Ishikawa (cell line): ENCODE data around the gene SDCCAG8.

Source experiments
- CEBPB ChIP-seq: IDR thresholded peaks from 2 replicates; pipeline ENCODE4 v1.6.1; 2012
- CREB1 ChIP-seq: IDR thresholded peaks from 2 replicates; pipeline ENCODE4 v1.6.1; 2012; ENCODE audit warnings: low read depth
- EGR1 ChIP-seq: IDR thresholded peaks from 2 replicates; pipeline ENCODE4 v1.6.1; 2012
- EP300 ChIP-seq: IDR thresholded peaks from 2 replicates; pipeline ENCODE4 v1.6.1; 2012; ENCODE audit warnings: borderline replicate concordance
- FOXM1 ChIP-seq: IDR thresholded peaks from 2 replicates; pipeline ENCODE4 v1.6.1; 2012; ENCODE audit warnings: low read depth, borderline replicate concordance
- NFIC ChIP-seq: IDR thresholded peaks from 2 replicates; pipeline ENCODE4 v1.6.1; 2012
- RAD21 ChIP-seq: IDR thresholded peaks from 2 replicates; pipeline ENCODE4 v1.6.1; 2012; ENCODE audit warnings: low read depth
- TAF1 ChIP-seq: IDR thresholded peaks from 2 replicates; pipeline ENCODE4 v1.6.1; 2012; ENCODE audit warnings: low read depth, mild to moderate bottlenecking
- TCF12 ChIP-seq: IDR thresholded peaks from 2 replicates; pipeline ENCODE4 v1.6.1; 2012; ENCODE audit warnings: low read depth
- TEAD4 ChIP-seq: IDR thresholded peaks from 2 replicates; pipeline ENCODE4 v1.6.1; 2012
- USF1 ChIP-seq: IDR thresholded peaks from 2 replicates; pipeline ENCODE4 v1.6.1; 2012
- YY1 ChIP-seq: IDR thresholded peaks from 2 replicates; pipeline ENCODE4 v1.6.1; 2012; ENCODE audit warnings: low read depth
- ZBTB7A ChIP-seq: IDR thresholded peaks from 2 replicates; pipeline ENCODE4 v1.6.1; 2012; ENCODE audit warnings: low read depth
- TF ChIP-seq, protein P1 (sequence below): IDR thresholded peaks from 2 replicates; pipeline ENCODE4 v1.6.1; 2012; ENCODE audit warnings: low read depth, mild to moderate bottlenecking
- TF ChIP-seq, protein P2 (sequence below): IDR thresholded peaks from 2 replicates; pipeline ENCODE4 v1.6.1; 2012

The SDCCAG8 gene

DNA sequence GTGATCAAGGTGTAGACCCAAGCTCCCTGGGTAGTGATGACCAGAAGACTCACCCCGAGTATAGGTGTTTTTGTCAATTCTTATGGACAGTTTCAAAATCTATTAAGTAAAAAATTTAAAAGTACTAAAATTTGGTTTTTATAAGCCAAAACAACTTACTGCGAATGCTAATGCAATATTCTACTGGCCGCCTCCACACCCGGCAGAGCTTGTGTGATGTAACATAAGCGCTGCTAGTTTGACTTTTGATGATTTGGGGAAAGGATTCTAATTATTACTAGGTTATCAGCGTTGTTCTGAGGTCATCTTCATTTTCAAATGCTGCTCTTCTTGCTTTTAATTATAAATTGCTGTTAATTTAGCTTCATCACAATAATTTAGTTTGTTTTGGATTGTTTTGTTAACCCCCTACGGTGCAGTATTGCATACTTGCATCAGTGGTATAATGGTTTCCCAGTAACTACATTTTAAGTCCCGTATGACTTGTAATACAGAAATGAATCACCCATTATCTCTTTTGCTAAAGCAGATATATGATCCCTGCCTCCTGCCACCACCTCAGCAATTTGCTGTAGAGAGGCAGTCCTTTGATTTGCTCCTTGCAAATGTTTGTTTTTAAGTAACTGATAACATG is 178.0 kb downstream of the SDCCAG8 start:
- TF ChIP-seq CEBPB = no peak
- no peak for TF ChIP-seq NFIC
- TF ChIP-seq EP300 = no peak
- TF ChIP-seq, protein P1, sequence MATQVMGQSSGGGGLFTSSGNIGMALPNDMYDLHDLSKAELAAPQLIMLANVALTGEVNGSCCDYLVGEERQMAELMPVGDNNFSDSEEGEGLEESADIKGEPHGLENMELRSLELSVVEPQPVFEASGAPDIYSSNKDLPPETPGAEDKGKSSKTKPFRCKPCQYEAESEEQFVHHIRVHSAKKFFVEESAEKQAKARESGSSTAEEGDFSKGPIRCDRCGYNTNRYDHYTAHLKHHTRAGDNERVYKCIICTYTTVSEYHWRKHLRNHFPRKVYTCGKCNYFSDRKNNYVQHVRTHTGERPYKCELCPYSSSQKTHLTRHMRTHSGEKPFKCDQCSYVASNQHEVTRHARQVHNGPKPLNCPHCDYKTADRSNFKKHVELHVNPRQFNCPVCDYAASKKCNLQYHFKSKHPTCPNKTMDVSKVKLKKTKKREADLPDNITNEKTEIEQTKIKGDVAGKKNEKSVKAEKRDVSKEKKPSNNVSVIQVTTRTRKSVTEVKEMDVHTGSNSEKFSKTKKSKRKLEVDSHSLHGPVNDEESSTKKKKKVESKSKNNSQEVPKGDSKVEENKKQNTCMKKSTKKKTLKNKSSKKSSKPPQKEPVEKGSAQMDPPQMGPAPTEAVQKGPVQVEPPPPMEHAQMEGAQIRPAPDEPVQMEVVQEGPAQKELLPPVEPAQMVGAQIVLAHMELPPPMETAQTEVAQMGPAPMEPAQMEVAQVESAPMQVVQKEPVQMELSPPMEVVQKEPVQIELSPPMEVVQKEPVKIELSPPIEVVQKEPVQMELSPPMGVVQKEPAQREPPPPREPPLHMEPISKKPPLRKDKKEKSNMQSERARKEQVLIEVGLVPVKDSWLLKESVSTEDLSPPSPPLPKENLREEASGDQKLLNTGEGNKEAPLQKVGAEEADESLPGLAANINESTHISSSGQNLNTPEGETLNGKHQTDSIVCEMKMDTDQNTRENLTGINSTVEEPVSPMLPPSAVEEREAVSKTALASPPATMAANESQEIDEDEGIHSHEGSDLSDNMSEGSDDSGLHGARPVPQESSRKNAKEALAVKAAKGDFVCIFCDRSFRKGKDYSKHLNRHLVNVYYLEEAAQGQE = no peak
- no peak for TF ChIP-seq TEAD4
- no peak for TF ChIP-seq EGR1
- TF ChIP-seq YY1 = no peak
- no peak for TF ChIP-seq RAD21
- no peak for TF ChIP-seq ZBTB7A
- TF ChIP-seq, protein P2, sequence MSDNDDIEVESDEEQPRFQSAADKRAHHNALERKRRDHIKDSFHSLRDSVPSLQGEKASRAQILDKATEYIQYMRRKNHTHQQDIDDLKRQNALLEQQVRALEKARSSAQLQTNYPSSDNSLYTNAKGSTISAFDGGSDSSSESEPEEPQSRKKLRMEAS = no peak
- TF ChIP-seq CREB1 = no peak
- TF ChIP-seq USF1 = no peak
- no peak for TF ChIP-seq TCF12
- no peak for TF ChIP-seq FOXM1
- no peak for TF ChIP-seq TAF1

DNA sequence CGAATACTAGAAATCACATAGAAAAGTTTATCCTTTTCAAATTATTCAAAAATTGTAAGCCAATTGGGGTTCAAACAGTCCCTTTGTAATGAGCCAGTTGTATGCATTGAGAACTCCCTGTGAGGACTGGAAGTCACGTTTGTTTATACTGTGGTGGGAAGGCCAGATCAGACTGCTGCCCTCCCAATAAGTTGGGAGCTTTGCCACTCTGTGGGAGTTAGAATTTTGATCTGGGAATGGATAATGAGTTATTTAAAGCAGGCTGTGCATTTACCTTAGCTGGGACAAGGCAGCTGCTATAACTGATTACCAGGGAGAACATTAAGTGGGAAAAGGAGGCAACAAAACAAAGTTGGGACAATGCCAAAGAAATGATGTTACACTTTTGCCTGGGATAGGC is 178.8 kb downstream of the SDCCAG8 start:
- no peak for TF ChIP-seq USF1
- no peak for TF ChIP-seq CREB1
- no peak for TF ChIP-seq TAF1
- TF ChIP-seq YY1 = no peak
- TF ChIP-seq ZBTB7A = no peak
- no peak for TF ChIP-seq CEBPB
- TF ChIP-seq TCF12 = no peak
- no peak for TF ChIP-seq RAD21
- TF ChIP-seq EGR1 = no peak
- TF ChIP-seq EP300 = no peak

- TF ChIP-seq TEAD4 (no peak), ZBTB7A (no peak), FOXM1 (no peak), NFIC (no peak), CREB1 (no peak), YY1 (no peak), EP300 (no peak)
- TF ChIP-seq, protein P1 = no peak
Observed at GRCh38 chr1:243435836-243436235, 180.0 kb downstream of the SDCCAG8 start.

GRCh38 chr1:243438146-243438545 is 182.3 kb downstream of the SDCCAG8 start:
- no peak for TF ChIP-seq NFIC

DNA sequence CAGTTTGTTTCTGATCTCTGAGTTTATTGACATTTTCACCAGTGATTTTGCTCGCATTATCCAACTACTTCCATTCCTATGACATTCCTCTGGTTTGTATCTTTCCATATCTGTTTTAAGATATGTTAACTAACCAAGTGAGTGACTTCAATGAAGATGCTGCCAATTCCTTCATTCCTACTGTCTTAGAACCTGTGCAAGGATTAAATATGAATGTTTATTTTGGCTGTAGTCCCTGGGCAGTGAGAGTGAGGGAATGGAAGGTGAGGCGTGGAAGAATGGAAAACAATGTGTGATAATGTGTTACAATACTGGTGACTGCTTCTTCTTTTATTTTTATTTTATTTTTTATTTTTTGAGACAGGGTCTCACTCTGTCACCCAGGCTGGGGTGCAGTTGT is 183.0 kb downstream of the SDCCAG8 start:
- TF ChIP-seq TEAD4 (no peak), USF1 (no peak), EGR1 (no peak), RAD21 (no peak), CEBPB (no peak), EP300 (no peak), YY1 (no peak), ZBTB7A (no peak)
- TF ChIP-seq, protein P1 = no peak
